Keratinocyte (primary cell): ENCODE data around the gene FAF1. TPM values are rescaled to one million over a fixed set of nuclear protein-coding genes. Genes with fewer than 3 reads are reported as not detected.

Experiments
- DNase-seq: peaks from one replicate; pipeline ENCODE4 v3.0.0-alpha.2; 2011; ENCODE audit warnings: low read depth, missing footprints, low spot score
- FAIRE-seq: peaks from 2 replicates; lab custom pipeline; 2011; peaks lifted over from hg19 to GRCh38; lab: Jason Lieb, UNC
- H2AFZ ChIP-seq: 2 replicates; pipeline ENCODE4 v1.6.0; 2012; ENCODE audit warnings: low read length, control low read depth, inconsistent platforms; ENCODE audit not compliant: control insufficient read depth
- H3K27ac ChIP-seq: 2 replicates; pipeline ENCODE4 v1.5.1; 2011; ENCODE audit warnings: low read length; ENCODE audit not compliant: control insufficient read depth, insufficient read depth
- H3K27me3 ChIP-seq: 3 replicates; pipeline ENCODE4 v1.6.0; 2011; ENCODE audit warnings: low read length; ENCODE audit not compliant: control insufficient read depth, insufficient read depth; ENCODE audit errors: extremely low read depth
- H3K36me3 ChIP-seq, 2 experiments: 2 replicates in 1 of 2; 3 replicates in 1 of 2; pipeline ENCODE4 v1.5.1; 2011; ENCODE audit warnings: low read length in 2 of 2, mild to moderate bottlenecking in 1 of 2; ENCODE audit not compliant: control insufficient read depth in 2 of 2, insufficient read depth in 2 of 2; ENCODE audit errors: extremely low read depth in 1 of 2
- H3K4me1 ChIP-seq: 3 replicates; pipeline ENCODE4 v1.5.1; 2011; ENCODE audit warnings: low read length; ENCODE audit not compliant: control insufficient read depth, insufficient read depth; ENCODE audit errors: extremely low read depth
- H3K4me2 ChIP-seq: 3 replicates; pipeline ENCODE4 v1.6.0; 2011; ENCODE audit warnings: low read depth, low read length; ENCODE audit not compliant: control insufficient read depth, insufficient read depth; ENCODE audit errors: extremely low read depth
- H3K4me3 ChIP-seq, 3 experiments: fragments of 200-600 bp in 1 of 3; sonication (generic) in 1 of 3; 2 replicates in 2 of 3; 3 replicates in 1 of 3; pipeline ENCODE4 v1.5.1; 2011 to 2016; ENCODE audit warnings: low read length in 3 of 3, mild to moderate bottlenecking in 3 of 3, control low read depth in 2 of 3, inconsistent platforms in 1 of 3, low read depth in 1 of 3, mixed read lengths in 1 of 3, mixed run types in 1 of 3, moderate library complexity in 1 of 3; ENCODE audit not compliant: control insufficient read depth in 2 of 3, insufficient read depth in 2 of 3; ENCODE audit errors: extremely low read depth in 1 of 3
- H3K79me2 ChIP-seq: 2 replicates; pipeline ENCODE4 v1.6.0; 2012; ENCODE audit warnings: low read length; ENCODE audit not compliant: control insufficient read depth, insufficient read depth
- H3K9ac ChIP-seq: 3 replicates; pipeline ENCODE4 v1.6.0; 2011; ENCODE audit warnings: low read length; ENCODE audit not compliant: control insufficient read depth, insufficient read depth; ENCODE audit errors: extremely low read depth
- H3K9me1 ChIP-seq: 3 replicates; pipeline ENCODE4 v1.6.0; 2011; ENCODE audit warnings: low read length; ENCODE audit not compliant: control insufficient read depth, insufficient read depth; ENCODE audit errors: extremely low read depth
- H3K9me3 ChIP-seq: 2 replicates; pipeline ENCODE4 v1.5.1; 2012; ENCODE audit warnings: low read depth, low read length; ENCODE audit not compliant: control insufficient read depth
- H4K20me1 ChIP-seq: 3 replicates; pipeline ENCODE4 v1.6.0; 2011; ENCODE audit warnings: low read length; ENCODE audit not compliant: control insufficient read depth, insufficient read depth; ENCODE audit errors: extremely low read depth
- EZH2 ChIP-seq: IDR thresholded peaks from one replicate; pipeline ENCODE4 v1.6.1; 2012; ENCODE audit warnings: inconsistent platforms, mild to moderate bottlenecking, low read length, moderate library complexity
- dilution Hi-C: fragments of 300-500 bp; cut with MboI; formaldehyde crosslinking; loops from one replicate; pipeline ENCODE4 v1.7.0; 2020; ENCODE audit warnings: low sequenced_read_pairs; ENCODE audit not compliant: extremely low pct_ligation_motif_present
- polyA plus RNA-seq, 5 experiments: library from polyadenylated mRNA; depleted of rRNA in 3 of 5; stranded (reverse) in 3 of 5; stranded (forward) in 1 of 5; unstranded in 1 of 5; fragments of >200 nt; gene quantifications; 1 replicate in 1 of 5; 2 replicates in 3 of 5; 3 replicates in 1 of 5; pipeline versions ENCODE4 v1.2.1 to v1.2.3, GENCODE V29; 2011 to 2012; ENCODE audit warnings: missing spikeins in 2 of 5, low read depth in 1 of 5, low replicate concordance in 1 of 5
- TF ChIP-seq, protein P1 (sequence below), 3 experiments: IDR thresholded peaks in 1 of 3; conservative IDR thresholded peaks in 1 of 3; optimal IDR thresholded peaks in 1 of 3; 2 replicates in 2 of 3; 3 replicates in 1 of 3; pipeline versions ENCODE3 to v1.5.1; 2011; ENCODE audit warnings: low read length in 3 of 3, mild to moderate bottlenecking in 3 of 3, moderate library complexity in 2 of 3, control low read depth in 1 of 3, inconsistent platforms in 1 of 3; ENCODE audit not compliant: insufficient read depth in 2 of 3; ENCODE audit errors: extremely low read depth in 1 of 3

FAF1 gene
- polyA plus RNA-seq, 1 donor (not counting 4 experiments of a cell fraction or from before 2014, with no cell fraction given), result 33.1 TPM

DNA sequence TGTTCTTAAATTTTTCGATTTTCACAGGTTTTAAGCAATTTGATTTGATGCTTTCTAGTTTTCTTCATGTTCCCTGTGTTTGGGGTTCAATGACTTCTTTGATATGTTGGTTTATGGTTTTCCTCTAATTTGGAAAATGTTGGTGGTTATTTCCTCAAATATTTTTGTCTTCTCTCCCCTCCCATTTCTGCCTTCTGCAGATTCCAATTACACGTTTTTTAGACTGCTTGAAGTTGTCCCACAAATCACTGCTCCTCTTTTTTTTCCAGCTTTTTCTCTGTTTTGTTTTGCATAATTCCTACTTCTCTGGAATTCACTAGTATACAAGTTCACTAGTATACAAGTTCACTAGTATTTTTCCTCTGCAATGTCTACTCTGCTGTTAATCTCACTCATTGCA, 61.3 kb downstream of the FAF1 start:
- H3K4me3 ChIP-seq, result no peak overlapping the region
- H3K9me3 ChIP-seq, result no peaks in the 10 kb centered on the region
- H4K20me1 ChIP-seq, result no peaks in the 10 kb centered on the region
- no peak overlapping the region for H3K4me2 ChIP-seq
- H3K27ac ChIP-seq, result no peak overlapping the region
- no peaks in the 10 kb centered on the region for H3K27me3 ChIP-seq
- H3K79me2 ChIP-seq, result peaks cover 39% of the 10 kb centered on the region
- no peak overlapping the region for H3K9ac ChIP-seq
- DNase-seq, result no peak
- no peak for FAIRE-seq
- H3K4me1 ChIP-seq, result no peaks in the 10 kb centered on the region
- dilution Hi-C loops, result no loop called here
- H3K9me1 ChIP-seq, result no peaks in the 10 kb centered on the region
- H3K36me3 ChIP-seq, result no peaks in the 10 kb centered on the region
- no peak overlapping the region for H2AFZ ChIP-seq
- TF ChIP-seq, protein P1, sequence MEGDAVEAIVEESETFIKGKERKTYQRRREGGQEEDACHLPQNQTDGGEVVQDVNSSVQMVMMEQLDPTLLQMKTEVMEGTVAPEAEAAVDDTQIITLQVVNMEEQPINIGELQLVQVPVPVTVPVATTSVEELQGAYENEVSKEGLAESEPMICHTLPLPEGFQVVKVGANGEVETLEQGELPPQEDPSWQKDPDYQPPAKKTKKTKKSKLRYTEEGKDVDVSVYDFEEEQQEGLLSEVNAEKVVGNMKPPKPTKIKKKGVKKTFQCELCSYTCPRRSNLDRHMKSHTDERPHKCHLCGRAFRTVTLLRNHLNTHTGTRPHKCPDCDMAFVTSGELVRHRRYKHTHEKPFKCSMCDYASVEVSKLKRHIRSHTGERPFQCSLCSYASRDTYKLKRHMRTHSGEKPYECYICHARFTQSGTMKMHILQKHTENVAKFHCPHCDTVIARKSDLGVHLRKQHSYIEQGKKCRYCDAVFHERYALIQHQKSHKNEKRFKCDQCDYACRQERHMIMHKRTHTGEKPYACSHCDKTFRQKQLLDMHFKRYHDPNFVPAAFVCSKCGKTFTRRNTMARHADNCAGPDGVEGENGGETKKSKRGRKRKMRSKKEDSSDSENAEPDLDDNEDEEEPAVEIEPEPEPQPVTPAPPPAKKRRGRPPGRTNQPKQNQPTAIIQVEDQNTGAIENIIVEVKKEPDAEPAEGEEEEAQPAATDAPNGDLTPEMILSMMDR (optimal IDR thresholded peaks at IDR 0.05 in 1 of 3, IDR thresholded peaks at IDR 0.05 in 1 of 3, conservative IDR thresholded peaks at IDR 0.05 in 1 of 3; ENCODE audit: extremely low read depth in 1 of 3, insufficient read depth in 2 of 3, low read length in 3 of 3), result no peak
- no peak for TF ChIP-seq EZH2

- Histone ChIP-seq H3K4me1 (no peaks in the 10 kb centered on the region), H3K4me2 (no peak overlapping the region), H3K9ac (no peak overlapping the region), H3K27ac (no peak overlapping the region), H3K4me3 (no peak overlapping the region), H3K27me3 (no peaks in the 10 kb centered on the region), H3K36me3 (no peaks in the 10 kb centered on the region), H2AFZ (no peak overlapping the region), H4K20me1 (no peaks in the 10 kb centered on the region), H3K79me2 (peaks cover 39% of the 10 kb centered on the region), H3K9me3 (no peaks in the 10 kb centered on the region), H3K9me1 (no peaks in the 10 kb centered on the region)
- FAIRE-seq (no peak), DNase-seq (no peak)
- dilution Hi-C loops, result no loop called here
- TF ChIP-seq, protein P1 (optimal IDR thresholded peaks at IDR 0.05 in 1 of 3, IDR thresholded peaks at IDR 0.05 in 1 of 3, conservative IDR thresholded peaks at IDR 0.05 in 1 of 3; ENCODE audit: extremely low read depth in 1 of 3, insufficient read depth in 2 of 3, low read length in 3 of 3), result no peak
- no peak for TF ChIP-seq EZH2
These were observed 65.7 kb downstream of the FAF1 start for GRCh38 chr1:50894340-50894739.
